Measurements from ENCODE around the gene TULP4.
"Not testable (repeated sequence)": the region's sequence is repeated elsewhere in the genome, so short reads cannot be mapped to it uniquely, and the experiment has no call there.

The TULP4 gene

GRCh38 chr6:158502263-158502950, 190.1 kb downstream of the TULP4 start:
- DNase-seq (ENCODE audit: low read depth in 2 of 2) = no peak

GRCh38 chr6:158503222-158503621, 191.0 kb downstream of the TULP4 start:
- no peak for DNase-seq (ENCODE audit: low read depth in 2 of 2)

GRCh38 chr6:158503846-158504245, 191.6 kb downstream of the TULP4 start:
- no peak for DNase-seq (ENCODE audit: low read depth in 2 of 2)

- no peak for DNase-seq (ENCODE audit: low read depth in 2 of 2)
These were observed 192.9 kb downstream of the TULP4 start for GRCh38 chr6:158505194-158505593.

GRCh38 chr6:158506601-158507000, 194.3 kb downstream of the TULP4 start:
- DNase-seq (ENCODE audit: low read depth in 2 of 2) = no peak

GRCh38 chr6:158507174-158507573, 194.9 kb downstream of the TULP4 start:
- DNase-seq (ENCODE audit: low read depth in 2 of 2) = no peak

GRCh38 chr6:158508450-158508849, 196.2 kb downstream of the TULP4 start:
- DNase-seq (ENCODE audit: low read depth in 2 of 2) = no peak

- no peak for DNase-seq (ENCODE audit: low read depth in 2 of 2)
These were observed 197.2 kb downstream of the TULP4 start for GRCh38 chr6:158509465-158509864.

- no peak for DNase-seq (ENCODE audit: low read depth in 2 of 2)
These were observed 200.5 kb downstream of the TULP4 start for GRCh38 chr6:158512809-158513208.

GRCh38 chr6:158514176-158514575, 201.9 kb downstream of the TULP4 start:
- DNase-seq (ENCODE audit: low read depth in 2 of 2) = no peak

GRCh38 chr6:158514991-158515390, 202.7 kb downstream of the TULP4 start:
- DNase-seq (ENCODE audit: low read depth in 2 of 2) = no peak

GRCh38 chr6:158516098-158516497, 203.8 kb downstream of the TULP4 start:
- DNase-seq (ENCODE audit: low read depth in 2 of 2) = no peak

- DNase-seq (ENCODE audit: low read depth in 2 of 2) = no peak
These were observed 204.8 kb downstream of the TULP4 start for GRCh38 chr6:158517038-158517437.

- DNase-seq (ENCODE audit: low read depth in 2 of 2) = no peak
These were observed 205.3 kb downstream of the TULP4 start for GRCh38 chr6:158517581-158517980.

GRCh38 chr6:158518191-158519127, 206.2 kb downstream of the TULP4 start:
- DNase-seq (ENCODE audit: low read depth in 2 of 2) = peak; percentile 27 to 54

- no peak for DNase-seq (ENCODE audit: low read depth in 2 of 2)
These were observed 207.0 kb downstream of the TULP4 start for GRCh38 chr6:158519300-158519699.

GRCh38 chr6:158519761-158520160, 207.5 kb downstream of the TULP4 start:
- no peak for DNase-seq (ENCODE audit: low read depth in 2 of 2)

- not testable (repeated sequence) for DNase-seq (ENCODE audit: low read depth in 2 of 2)
These were observed 208.7 kb downstream of the TULP4 start for GRCh38 chr6:158520975-158521374.

- DNase-seq (ENCODE audit: low read depth in 2 of 2) = no peak
These were observed 209.5 kb downstream of the TULP4 start for GRCh38 chr6:158521759-158522158.

- DNase-seq (ENCODE audit: low read depth in 2 of 2) = no peak
These were observed 210.4 kb downstream of the TULP4 start for GRCh38 chr6:158522616-158523015.

- DNase-seq (ENCODE audit: low read depth in 2 of 2) = no peak
These were observed 212.0 kb downstream of the TULP4 start for GRCh38 chr6:158524311-158524710.

- not testable (repeated sequence) for DNase-seq (ENCODE audit: low read depth in 2 of 2)
These were observed 215.6 kb downstream of the TULP4 start for GRCh38 chr6:158527858-158528257.

GRCh38 chr6:158528826-158529225, 216.6 kb downstream of the TULP4 start:
- no peak for DNase-seq (ENCODE audit: low read depth in 2 of 2)

Measured in stimulated activated CD4-positive, alpha-beta T cell treated with anti-CD3 and anti-CD28 coated beads, Interleukin-4, amount 100 ng/mL, for 48 hours (primary cell).